ENCODE results near the gene PPY.

DNA sequence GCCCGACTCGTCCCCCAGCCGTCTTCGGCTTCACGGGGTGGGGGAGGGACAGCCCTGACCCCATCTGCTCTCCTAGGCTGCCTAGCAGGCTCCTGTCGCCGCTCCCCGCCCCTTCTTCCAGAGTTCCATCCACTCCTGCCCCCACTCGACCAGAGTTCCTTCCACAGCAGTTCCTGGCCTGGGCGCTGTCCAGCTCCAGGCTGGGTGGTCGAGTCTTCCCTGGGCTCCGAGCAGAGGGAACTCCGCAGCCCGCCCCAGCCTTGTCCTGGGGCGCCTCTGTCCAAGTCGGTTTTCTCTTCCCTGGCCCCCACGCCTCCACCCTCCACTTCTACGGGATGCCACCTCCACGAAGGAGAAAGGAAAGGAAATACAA is 10.1 kb upstream of the PPY start:
- TF ChIP-seq FOS (IDR thresholded peaks at IDR 0.05; ENCODE audit: borderline replicate concordance, extremely low read depth, insufficient read length) = no peak
- TF ChIP-seq, protein P1, sequence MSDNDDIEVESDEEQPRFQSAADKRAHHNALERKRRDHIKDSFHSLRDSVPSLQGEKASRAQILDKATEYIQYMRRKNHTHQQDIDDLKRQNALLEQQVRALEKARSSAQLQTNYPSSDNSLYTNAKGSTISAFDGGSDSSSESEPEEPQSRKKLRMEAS (IDR thresholded peaks at IDR 0.05; ENCODE audit: low read depth, low read length) = no peak
- TF ChIP-seq, protein P2, sequence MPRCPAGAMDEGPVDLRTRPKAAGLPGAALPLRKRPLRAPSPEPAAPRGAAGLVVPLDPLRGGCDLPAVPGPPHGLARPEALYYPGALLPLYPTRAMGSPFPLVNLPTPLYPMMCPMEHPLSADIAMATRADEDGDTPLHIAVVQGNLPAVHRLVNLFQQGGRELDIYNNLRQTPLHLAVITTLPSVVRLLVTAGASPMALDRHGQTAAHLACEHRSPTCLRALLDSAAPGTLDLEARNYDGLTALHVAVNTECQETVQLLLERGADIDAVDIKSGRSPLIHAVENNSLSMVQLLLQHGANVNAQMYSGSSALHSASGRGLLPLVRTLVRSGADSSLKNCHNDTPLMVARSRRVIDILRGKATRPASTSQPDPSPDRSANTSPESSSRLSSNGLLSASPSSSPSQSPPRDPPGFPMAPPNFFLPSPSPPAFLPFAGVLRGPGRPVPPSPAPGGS (IDR thresholded peaks at IDR 0.05; ENCODE audit: borderline replicate concordance, insufficient read depth, low read depth, low read length, poor library complexity, severe bottlenecking) = no peak
- TF ChIP-seq RAD51 (IDR thresholded peaks at IDR 0.05) = no peak
- TF ChIP-seq, protein P3, sequence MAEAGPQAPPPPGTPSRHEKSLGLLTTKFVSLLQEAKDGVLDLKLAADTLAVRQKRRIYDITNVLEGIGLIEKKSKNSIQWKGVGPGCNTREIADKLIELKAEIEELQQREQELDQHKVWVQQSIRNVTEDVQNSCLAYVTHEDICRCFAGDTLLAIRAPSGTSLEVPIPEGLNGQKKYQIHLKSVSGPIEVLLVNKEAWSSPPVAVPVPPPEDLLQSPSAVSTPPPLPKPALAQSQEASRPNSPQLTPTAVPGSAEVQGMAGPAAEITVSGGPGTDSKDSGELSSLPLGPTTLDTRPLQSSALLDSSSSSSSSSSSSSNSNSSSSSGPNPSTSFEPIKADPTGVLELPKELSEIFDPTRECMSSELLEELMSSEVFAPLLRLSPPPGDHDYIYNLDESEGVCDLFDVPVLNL (IDR thresholded peaks at IDR 0.05; ENCODE audit: low read depth, low read length) = no peak
- TF ChIP-seq MTA2 (IDR thresholded peaks at IDR 0.05; ENCODE audit: low read depth) = no peak
- TF ChIP-seq EZH2 (IDR thresholded peaks at IDR 0.05; ENCODE audit: borderline replicate concordance, control insufficient read depth, low read depth, low read length) = no peak
- TF ChIP-seq, protein P4, sequence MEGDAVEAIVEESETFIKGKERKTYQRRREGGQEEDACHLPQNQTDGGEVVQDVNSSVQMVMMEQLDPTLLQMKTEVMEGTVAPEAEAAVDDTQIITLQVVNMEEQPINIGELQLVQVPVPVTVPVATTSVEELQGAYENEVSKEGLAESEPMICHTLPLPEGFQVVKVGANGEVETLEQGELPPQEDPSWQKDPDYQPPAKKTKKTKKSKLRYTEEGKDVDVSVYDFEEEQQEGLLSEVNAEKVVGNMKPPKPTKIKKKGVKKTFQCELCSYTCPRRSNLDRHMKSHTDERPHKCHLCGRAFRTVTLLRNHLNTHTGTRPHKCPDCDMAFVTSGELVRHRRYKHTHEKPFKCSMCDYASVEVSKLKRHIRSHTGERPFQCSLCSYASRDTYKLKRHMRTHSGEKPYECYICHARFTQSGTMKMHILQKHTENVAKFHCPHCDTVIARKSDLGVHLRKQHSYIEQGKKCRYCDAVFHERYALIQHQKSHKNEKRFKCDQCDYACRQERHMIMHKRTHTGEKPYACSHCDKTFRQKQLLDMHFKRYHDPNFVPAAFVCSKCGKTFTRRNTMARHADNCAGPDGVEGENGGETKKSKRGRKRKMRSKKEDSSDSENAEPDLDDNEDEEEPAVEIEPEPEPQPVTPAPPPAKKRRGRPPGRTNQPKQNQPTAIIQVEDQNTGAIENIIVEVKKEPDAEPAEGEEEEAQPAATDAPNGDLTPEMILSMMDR (IDR thresholded peaks at IDR 0.05 in 2 of 3, conservative IDR thresholded peaks at IDR 0.05 in 1 of 3; ENCODE audit: control insufficient read depth in 2 of 3, extremely low read depth in 1 of 3, insufficient read depth in 1 of 3, low read depth in 3 of 3, low read length in 3 of 3) = no peak
- TF ChIP-seq SP1 (IDR thresholded peaks at IDR 0.05; ENCODE audit: low read depth, low read length) = no peak
- TF ChIP-seq, protein P5, sequence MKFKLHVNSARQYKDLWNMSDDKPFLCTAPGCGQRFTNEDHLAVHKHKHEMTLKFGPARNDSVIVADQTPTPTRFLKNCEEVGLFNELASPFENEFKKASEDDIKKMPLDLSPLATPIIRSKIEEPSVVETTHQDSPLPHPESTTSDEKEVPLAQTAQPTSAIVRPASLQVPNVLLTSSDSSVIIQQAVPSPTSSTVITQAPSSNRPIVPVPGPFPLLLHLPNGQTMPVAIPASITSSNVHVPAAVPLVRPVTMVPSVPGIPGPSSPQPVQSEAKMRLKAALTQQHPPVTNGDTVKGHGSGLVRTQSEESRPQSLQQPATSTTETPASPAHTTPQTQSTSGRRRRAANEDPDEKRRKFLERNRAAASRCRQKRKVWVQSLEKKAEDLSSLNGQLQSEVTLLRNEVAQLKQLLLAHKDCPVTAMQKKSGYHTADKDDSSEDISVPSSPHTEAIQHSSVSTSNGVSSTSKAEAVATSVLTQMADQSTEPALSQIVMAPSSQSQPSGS (IDR thresholded peaks at IDR 0.05; ENCODE audit: low read length) = no peak
- no peak for TF ChIP-seq TARDBP (IDR thresholded peaks at IDR 0.05; ENCODE audit: borderline replicate concordance)
- no peak for TF ChIP-seq ZSCAN29 (IDR thresholded peaks at IDR 0.05)
- no peak for TF ChIP-seq SMAD5 (IDR thresholded peaks at IDR 0.05; ENCODE audit: low read depth)
